Measurements from ENCODE around the gene SHROOM2.

The SHROOM2 gene

GRCh38 chrX:9897761-9898161 is 111.5 kb downstream of the SHROOM2 start:
- DNase-seq (ENCODE audit: low read depth, low spot score) = no peak

GRCh38 chrX:9899640-9900111 is 113.4 kb downstream of the SHROOM2 start:
- no peak for DNase-seq (ENCODE audit: low read depth, low spot score)

- no peak for DNase-seq (ENCODE audit: low read depth, low spot score)
These were observed 116.4 kb downstream of the SHROOM2 start for GRCh38 chrX:9902656-9903055.

GRCh38 chrX:9903146-9903545 is 116.9 kb downstream of the SHROOM2 start:
- no peak for DNase-seq (ENCODE audit: low read depth, low spot score)

- no peak for DNase-seq (ENCODE audit: low read depth, low spot score)
These were observed 119.1 kb downstream of the SHROOM2 start for GRCh38 chrX:9905288-9905687.

- DNase-seq (ENCODE audit: low read depth, low spot score) = no peak
These were observed 119.5 kb downstream of the SHROOM2 start for GRCh38 chrX:9905721-9906120.

GRCh38 chrX:9906919-9907318 is 120.7 kb downstream of the SHROOM2 start:
- DNase-seq (ENCODE audit: low read depth, low spot score) = no peak

- no peak for DNase-seq (ENCODE audit: low read depth, low spot score)
These were observed 121.6 kb downstream of the SHROOM2 start for GRCh38 chrX:9907645-9908387.

GRCh38 chrX:9909254-9909653 is 123.0 kb downstream of the SHROOM2 start:
- no peak for DNase-seq (ENCODE audit: low read depth, low spot score)

- DNase-seq (ENCODE audit: low read depth, low spot score) = no peak
These were observed 125.3 kb downstream of the SHROOM2 start for GRCh38 chrX:9911487-9911886.

- no peak for DNase-seq (ENCODE audit: low read depth, low spot score)
These were observed 126.3 kb downstream of the SHROOM2 start for GRCh38 chrX:9912351-9913145.

- DNase-seq (ENCODE audit: low read depth, low spot score) = no peak
These were observed 126.9 kb downstream of the SHROOM2 start for GRCh38 chrX:9913146-9913433.

GRCh38 chrX:9917861-9918260 is 131.6 kb downstream of the SHROOM2 start:
- no peak for DNase-seq (ENCODE audit: low read depth, low spot score)

- no peak for DNase-seq (ENCODE audit: low read depth, low spot score)
These were observed 133.5 kb downstream of the SHROOM2 start for GRCh38 chrX:9919632-9920172.

GRCh38 chrX:9921407-9921806 is 135.2 kb downstream of the SHROOM2 start:
- DNase-seq (ENCODE audit: low read depth, low spot score) = no peak

GRCh38 chrX:9923357-9923756 is 137.1 kb downstream of the SHROOM2 start:
- no peak for DNase-seq (ENCODE audit: low read depth, low spot score)

GRCh38 chrX:9926002-9926401 is 139.8 kb downstream of the SHROOM2 start:
- no peak for DNase-seq (ENCODE audit: low read depth, low spot score)

- peak; percentile 93 for DNase-seq (ENCODE audit: low read depth, low spot score)
These were observed 141.7 kb downstream of the SHROOM2 start for GRCh38 chrX:9927698-9928482.

GRCh38 chrX:9935436-9935835 is 149.2 kb downstream of the SHROOM2 start:
- DNase-seq (ENCODE audit: low read depth, low spot score) = no peak

- DNase-seq (ENCODE audit: low read depth, low spot score) = no peak
These were observed 151.5 kb downstream of the SHROOM2 start for GRCh38 chrX:9937761-9938160.

GRCh38 chrX:9938516-9938915 is 152.3 kb downstream of the SHROOM2 start:
- DNase-seq (ENCODE audit: low read depth, low spot score) = no peak

- no peak for DNase-seq (ENCODE audit: low read depth, low spot score)
These were observed 154.2 kb downstream of the SHROOM2 start for GRCh38 chrX:9940421-9940820.
